ENCODE results near the gene CUX1. TPM values are rescaled to one million over a fixed set of nuclear protein-coding genes. Genes with fewer than 3 reads are reported as not detected.

The CUX1 gene
- total RNA-seq, 1 experiment from 2014 or later: 53.5 TPM

GRCh38 chr7:102202556-102202955 lies 385.1 kb downstream of the CUX1 start:
- no CpG with 5 or more reads among the region's 6 CpGs for WGBS (ENCODE audit: extremely low coverage, insufficient read length, low lambda C conversion rate)
- Histone ChIP-seq H3K79me1 (ENCODE audit: insufficient read depth, low read depth, low read length, poor library complexity, severe bottlenecking) (no peaks in the 10 kb centered on the region), H2BK15ac (ENCODE audit: low read depth, low read length) (no peak overlapping the region), H2BK12ac (ENCODE audit: insufficient read length, low read depth, low read length) (no peak overlapping the region), H3K4me1 (ENCODE audit: insufficient read depth, low read length) (no peaks in the 10 kb centered on the region), H3K23ac (ENCODE audit: insufficient read length, low read depth, low read length) (no peak overlapping the region), H3K9ac (ENCODE audit: extremely low read depth, insufficient read length, low read length) (no peak overlapping the region), H3K79me2 (ENCODE audit: insufficient read depth, low read length) (no peaks in the 10 kb centered on the region), H4K5ac (ENCODE audit: insufficient read length, low read depth, low read length) (no peak overlapping the region), H3K27me3 (ENCODE audit: insufficient read depth, low read length) (no peaks in the 10 kb centered on the region), H3K4me2 (ENCODE audit: insufficient read depth, insufficient read length, low read length) (no peak overlapping the region), H3K23me2 (ENCODE audit: insufficient read length, low read depth, low read length, poor library complexity, severe bottlenecking) (no peaks in the 10 kb centered on the region), H2BK120ac (ENCODE audit: low read depth, low read length, poor library complexity, severe bottlenecking) (no peak overlapping the region), H3K14ac (ENCODE audit: insufficient read depth, low read length) (no peak overlapping the region), H2BK5ac (ENCODE audit: insufficient read length, low read length) (no peak overlapping the region), H4K91ac (ENCODE audit: insufficient read length, low read depth, low read length) (no peak overlapping the region), H3K4ac (ENCODE audit: low read depth, low read length) (no peak overlapping the region), H3T11ph (ENCODE audit: low read length) (no peak overlapping the region), H2AK5ac (ENCODE audit: insufficient read length, low read length) (no peak overlapping the region), H3K56ac (ENCODE audit: insufficient read length, low read depth, low read length) (no peak overlapping the region), H3K18ac (ENCODE audit: insufficient read length, low read depth, low read length) (no peak overlapping the region), H2AFZ (ENCODE audit: low read length) (no peak overlapping the region), H4K20me1 (ENCODE audit: control insufficient read depth, insufficient read depth, insufficient read length) (no peaks in the 10 kb centered on the region), H3K27ac (ENCODE audit: insufficient read length, low read depth, low read length) (no peak overlapping the region), H3K9me3 (ENCODE audit: control insufficient read depth, low read depth, low read length) (no peaks in the 10 kb centered on the region), H4K8ac (replicated peaks; ENCODE audit: insufficient read length, low read depth, low read length) (no peak overlapping the region), H2BK20ac (ENCODE audit: low read depth, low read length, poor library complexity, severe bottlenecking) (no peak overlapping the region)
- DNase-seq: no peak
- Mint-ChIP-seq H3K4me1 (no peaks in the 10 kb centered on the region), H3K27ac (no peak overlapping the region), H3K27me3 (ENCODE audit: low read depth) (no peaks in the 10 kb centered on the region), H3K4me3 (no peak overlapping the region), H3K9me3 (no peaks in the 10 kb centered on the region), H3K36me3 (ENCODE audit: insufficient read depth in 1 of 3, low read depth in 3 of 3) (peaks cover 33 to 87% (median 84%) of the 10 kb centered on the region in 3 experiments)
- TF ChIP-seq CTCF (conservative IDR thresholded peaks at IDR 0.05): no peak

All from H9 (cell line).